GM23338 (cell line): Measurements from ENCODE around the gene PAPPA.

Source experiments
- CREB1 ChIP-seq: fragments of 250-450 bp; sonication (Bioruptor Pico); IDR thresholded peaks from 2 replicates; pipeline ENCODE4 v1.5.0; 2020; ENCODE audit warnings: low read depth, mild to moderate bottlenecking, moderate library complexity
- EZH2 ChIP-seq: fragments of 200-600 bp; sonication (generic); IDR thresholded peaks from one replicate; pipeline ENCODE4 v1.8.0; 2017; ENCODE audit warnings: antibody characterized with exemption, mild to moderate bottlenecking, low read depth; ENCODE audit not compliant: unreplicated experiment
- EZH2phosphoT487 ChIP-seq: fragments of 200-600 bp; sonication (generic); IDR thresholded peaks from one replicate; pipeline ENCODE4 v1.8.1; 2018; ENCODE audit warnings: antibody characterized with exemption; ENCODE audit not compliant: unreplicated experiment
- JUNB ChIP-seq: IDR thresholded peaks from one replicate; pipeline ENCODE4 v1.6.1; 2016; ENCODE audit warnings: antibody characterized with exemption; ENCODE audit not compliant: unreplicated experiment
- NANOG ChIP-seq: IDR thresholded peaks from 2 replicates; pipeline ENCODE4 v1.6.1; 2016; ENCODE audit warnings: antibody characterized with exemption, borderline replicate concordance
- POLR2AphosphoS5 ChIP-seq: IDR thresholded peaks from 2 replicates; pipeline ENCODE4 v1.6.1; 2016; ENCODE audit warnings: antibody characterized with exemption, low read depth
- STAT1 ChIP-seq: IDR thresholded peaks from one replicate; pipeline ENCODE4 v1.6.1; 2016; ENCODE audit warnings: antibody characterized with exemption; ENCODE audit not compliant: unreplicated experiment
- ZNF114 ChIP-seq: fragments of 250-450 bp; sonication (Bioruptor Pico); IDR thresholded peaks from 2 replicates; pipeline ENCODE4 v1.5.0; 2020; ENCODE audit warnings: mild to moderate bottlenecking, moderate library complexity
- ZNF331 ChIP-seq: fragments of 250-450 bp; sonication (Bioruptor Pico); IDR thresholded peaks from 2 replicates; pipeline ENCODE4 v1.5.0; 2020; ENCODE audit warnings: low read depth, mild to moderate bottlenecking, moderate library complexity
- TF ChIP-seq, protein P1 (sequence below), 2 experiments: fragments of 200-600 bp in 1 of 2; sonication (generic) in 1 of 2; conservative IDR thresholded peaks; 2 replicates each; pipeline versions ENCODE4 v1.5.1 to v1.6.1; 2016 to 2017; ENCODE audit warnings: antibody characterized with exemption in 2 of 2, low read depth in 2 of 2, mild to moderate bottlenecking in 2 of 2, moderate library complexity in 1 of 2
- TF ChIP-seq, protein P2 (sequence below): IDR thresholded peaks from one replicate; pipeline ENCODE4 v1.6.1; 2018; ENCODE audit warnings: antibody characterized with exemption; ENCODE audit not compliant: unreplicated experiment
- TF ChIP-seq, protein P3 (sequence below): IDR thresholded peaks from 2 replicates; pipeline ENCODE4 v1.6.1; 2016; ENCODE audit warnings: antibody characterized with exemption
- TF ChIP-seq, protein P4 (sequence below): fragments of 250-450 bp; sonication (Bioruptor Pico); IDR thresholded peaks from 2 replicates; pipeline ENCODE4 v1.5.0; 2020; ENCODE audit warnings: mild to moderate bottlenecking, moderate library complexity

DNA sequence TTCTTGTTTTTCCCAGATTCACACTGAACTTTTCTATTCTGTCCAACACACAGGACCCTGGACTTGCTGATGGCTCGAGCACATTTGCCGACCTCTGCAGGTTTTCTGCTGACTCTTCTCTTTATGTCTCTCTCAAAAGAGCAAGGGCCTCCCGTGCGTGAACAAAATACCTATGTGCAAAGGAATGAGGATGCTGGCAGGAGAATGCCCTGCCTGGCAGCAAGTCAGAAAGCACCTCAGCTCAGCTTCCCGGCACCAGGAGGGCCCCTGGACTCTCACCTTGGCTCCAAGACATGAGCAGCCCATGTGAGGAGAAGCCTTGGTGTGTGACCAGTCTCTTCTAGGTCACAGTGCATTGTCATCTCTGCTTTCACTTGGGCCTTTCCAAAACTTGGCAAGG, 36.1 kb downstream of the PAPPA start:
- TF ChIP-seq, protein P1, sequence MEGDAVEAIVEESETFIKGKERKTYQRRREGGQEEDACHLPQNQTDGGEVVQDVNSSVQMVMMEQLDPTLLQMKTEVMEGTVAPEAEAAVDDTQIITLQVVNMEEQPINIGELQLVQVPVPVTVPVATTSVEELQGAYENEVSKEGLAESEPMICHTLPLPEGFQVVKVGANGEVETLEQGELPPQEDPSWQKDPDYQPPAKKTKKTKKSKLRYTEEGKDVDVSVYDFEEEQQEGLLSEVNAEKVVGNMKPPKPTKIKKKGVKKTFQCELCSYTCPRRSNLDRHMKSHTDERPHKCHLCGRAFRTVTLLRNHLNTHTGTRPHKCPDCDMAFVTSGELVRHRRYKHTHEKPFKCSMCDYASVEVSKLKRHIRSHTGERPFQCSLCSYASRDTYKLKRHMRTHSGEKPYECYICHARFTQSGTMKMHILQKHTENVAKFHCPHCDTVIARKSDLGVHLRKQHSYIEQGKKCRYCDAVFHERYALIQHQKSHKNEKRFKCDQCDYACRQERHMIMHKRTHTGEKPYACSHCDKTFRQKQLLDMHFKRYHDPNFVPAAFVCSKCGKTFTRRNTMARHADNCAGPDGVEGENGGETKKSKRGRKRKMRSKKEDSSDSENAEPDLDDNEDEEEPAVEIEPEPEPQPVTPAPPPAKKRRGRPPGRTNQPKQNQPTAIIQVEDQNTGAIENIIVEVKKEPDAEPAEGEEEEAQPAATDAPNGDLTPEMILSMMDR (conservative IDR thresholded peaks at IDR 0.05; ENCODE audit: low read depth in 2 of 2) = no peak
- TF ChIP-seq, protein P2, sequence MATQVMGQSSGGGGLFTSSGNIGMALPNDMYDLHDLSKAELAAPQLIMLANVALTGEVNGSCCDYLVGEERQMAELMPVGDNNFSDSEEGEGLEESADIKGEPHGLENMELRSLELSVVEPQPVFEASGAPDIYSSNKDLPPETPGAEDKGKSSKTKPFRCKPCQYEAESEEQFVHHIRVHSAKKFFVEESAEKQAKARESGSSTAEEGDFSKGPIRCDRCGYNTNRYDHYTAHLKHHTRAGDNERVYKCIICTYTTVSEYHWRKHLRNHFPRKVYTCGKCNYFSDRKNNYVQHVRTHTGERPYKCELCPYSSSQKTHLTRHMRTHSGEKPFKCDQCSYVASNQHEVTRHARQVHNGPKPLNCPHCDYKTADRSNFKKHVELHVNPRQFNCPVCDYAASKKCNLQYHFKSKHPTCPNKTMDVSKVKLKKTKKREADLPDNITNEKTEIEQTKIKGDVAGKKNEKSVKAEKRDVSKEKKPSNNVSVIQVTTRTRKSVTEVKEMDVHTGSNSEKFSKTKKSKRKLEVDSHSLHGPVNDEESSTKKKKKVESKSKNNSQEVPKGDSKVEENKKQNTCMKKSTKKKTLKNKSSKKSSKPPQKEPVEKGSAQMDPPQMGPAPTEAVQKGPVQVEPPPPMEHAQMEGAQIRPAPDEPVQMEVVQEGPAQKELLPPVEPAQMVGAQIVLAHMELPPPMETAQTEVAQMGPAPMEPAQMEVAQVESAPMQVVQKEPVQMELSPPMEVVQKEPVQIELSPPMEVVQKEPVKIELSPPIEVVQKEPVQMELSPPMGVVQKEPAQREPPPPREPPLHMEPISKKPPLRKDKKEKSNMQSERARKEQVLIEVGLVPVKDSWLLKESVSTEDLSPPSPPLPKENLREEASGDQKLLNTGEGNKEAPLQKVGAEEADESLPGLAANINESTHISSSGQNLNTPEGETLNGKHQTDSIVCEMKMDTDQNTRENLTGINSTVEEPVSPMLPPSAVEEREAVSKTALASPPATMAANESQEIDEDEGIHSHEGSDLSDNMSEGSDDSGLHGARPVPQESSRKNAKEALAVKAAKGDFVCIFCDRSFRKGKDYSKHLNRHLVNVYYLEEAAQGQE = no peak
- TF ChIP-seq ZNF114 (no peak), EZH2 (no peak), POLR2AphosphoS5 (no peak), EZH2phosphoT487 (no peak), STAT1 (no peak), ZNF331 (CRISPR knock-in tag) (no peak), JUNB (no peak), CREB1 (CRISPR knock-in tag) (no peak), NANOG (no peak)
- TF ChIP-seq, protein P3, sequence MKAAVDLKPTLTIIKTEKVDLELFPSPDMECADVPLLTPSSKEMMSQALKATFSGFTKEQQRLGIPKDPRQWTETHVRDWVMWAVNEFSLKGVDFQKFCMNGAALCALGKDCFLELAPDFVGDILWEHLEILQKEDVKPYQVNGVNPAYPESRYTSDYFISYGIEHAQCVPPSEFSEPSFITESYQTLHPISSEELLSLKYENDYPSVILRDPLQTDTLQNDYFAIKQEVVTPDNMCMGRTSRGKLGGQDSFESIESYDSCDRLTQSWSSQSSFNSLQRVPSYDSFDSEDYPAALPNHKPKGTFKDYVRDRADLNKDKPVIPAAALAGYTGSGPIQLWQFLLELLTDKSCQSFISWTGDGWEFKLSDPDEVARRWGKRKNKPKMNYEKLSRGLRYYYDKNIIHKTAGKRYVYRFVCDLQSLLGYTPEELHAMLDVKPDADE = no peak
- TF ChIP-seq, protein P4, sequence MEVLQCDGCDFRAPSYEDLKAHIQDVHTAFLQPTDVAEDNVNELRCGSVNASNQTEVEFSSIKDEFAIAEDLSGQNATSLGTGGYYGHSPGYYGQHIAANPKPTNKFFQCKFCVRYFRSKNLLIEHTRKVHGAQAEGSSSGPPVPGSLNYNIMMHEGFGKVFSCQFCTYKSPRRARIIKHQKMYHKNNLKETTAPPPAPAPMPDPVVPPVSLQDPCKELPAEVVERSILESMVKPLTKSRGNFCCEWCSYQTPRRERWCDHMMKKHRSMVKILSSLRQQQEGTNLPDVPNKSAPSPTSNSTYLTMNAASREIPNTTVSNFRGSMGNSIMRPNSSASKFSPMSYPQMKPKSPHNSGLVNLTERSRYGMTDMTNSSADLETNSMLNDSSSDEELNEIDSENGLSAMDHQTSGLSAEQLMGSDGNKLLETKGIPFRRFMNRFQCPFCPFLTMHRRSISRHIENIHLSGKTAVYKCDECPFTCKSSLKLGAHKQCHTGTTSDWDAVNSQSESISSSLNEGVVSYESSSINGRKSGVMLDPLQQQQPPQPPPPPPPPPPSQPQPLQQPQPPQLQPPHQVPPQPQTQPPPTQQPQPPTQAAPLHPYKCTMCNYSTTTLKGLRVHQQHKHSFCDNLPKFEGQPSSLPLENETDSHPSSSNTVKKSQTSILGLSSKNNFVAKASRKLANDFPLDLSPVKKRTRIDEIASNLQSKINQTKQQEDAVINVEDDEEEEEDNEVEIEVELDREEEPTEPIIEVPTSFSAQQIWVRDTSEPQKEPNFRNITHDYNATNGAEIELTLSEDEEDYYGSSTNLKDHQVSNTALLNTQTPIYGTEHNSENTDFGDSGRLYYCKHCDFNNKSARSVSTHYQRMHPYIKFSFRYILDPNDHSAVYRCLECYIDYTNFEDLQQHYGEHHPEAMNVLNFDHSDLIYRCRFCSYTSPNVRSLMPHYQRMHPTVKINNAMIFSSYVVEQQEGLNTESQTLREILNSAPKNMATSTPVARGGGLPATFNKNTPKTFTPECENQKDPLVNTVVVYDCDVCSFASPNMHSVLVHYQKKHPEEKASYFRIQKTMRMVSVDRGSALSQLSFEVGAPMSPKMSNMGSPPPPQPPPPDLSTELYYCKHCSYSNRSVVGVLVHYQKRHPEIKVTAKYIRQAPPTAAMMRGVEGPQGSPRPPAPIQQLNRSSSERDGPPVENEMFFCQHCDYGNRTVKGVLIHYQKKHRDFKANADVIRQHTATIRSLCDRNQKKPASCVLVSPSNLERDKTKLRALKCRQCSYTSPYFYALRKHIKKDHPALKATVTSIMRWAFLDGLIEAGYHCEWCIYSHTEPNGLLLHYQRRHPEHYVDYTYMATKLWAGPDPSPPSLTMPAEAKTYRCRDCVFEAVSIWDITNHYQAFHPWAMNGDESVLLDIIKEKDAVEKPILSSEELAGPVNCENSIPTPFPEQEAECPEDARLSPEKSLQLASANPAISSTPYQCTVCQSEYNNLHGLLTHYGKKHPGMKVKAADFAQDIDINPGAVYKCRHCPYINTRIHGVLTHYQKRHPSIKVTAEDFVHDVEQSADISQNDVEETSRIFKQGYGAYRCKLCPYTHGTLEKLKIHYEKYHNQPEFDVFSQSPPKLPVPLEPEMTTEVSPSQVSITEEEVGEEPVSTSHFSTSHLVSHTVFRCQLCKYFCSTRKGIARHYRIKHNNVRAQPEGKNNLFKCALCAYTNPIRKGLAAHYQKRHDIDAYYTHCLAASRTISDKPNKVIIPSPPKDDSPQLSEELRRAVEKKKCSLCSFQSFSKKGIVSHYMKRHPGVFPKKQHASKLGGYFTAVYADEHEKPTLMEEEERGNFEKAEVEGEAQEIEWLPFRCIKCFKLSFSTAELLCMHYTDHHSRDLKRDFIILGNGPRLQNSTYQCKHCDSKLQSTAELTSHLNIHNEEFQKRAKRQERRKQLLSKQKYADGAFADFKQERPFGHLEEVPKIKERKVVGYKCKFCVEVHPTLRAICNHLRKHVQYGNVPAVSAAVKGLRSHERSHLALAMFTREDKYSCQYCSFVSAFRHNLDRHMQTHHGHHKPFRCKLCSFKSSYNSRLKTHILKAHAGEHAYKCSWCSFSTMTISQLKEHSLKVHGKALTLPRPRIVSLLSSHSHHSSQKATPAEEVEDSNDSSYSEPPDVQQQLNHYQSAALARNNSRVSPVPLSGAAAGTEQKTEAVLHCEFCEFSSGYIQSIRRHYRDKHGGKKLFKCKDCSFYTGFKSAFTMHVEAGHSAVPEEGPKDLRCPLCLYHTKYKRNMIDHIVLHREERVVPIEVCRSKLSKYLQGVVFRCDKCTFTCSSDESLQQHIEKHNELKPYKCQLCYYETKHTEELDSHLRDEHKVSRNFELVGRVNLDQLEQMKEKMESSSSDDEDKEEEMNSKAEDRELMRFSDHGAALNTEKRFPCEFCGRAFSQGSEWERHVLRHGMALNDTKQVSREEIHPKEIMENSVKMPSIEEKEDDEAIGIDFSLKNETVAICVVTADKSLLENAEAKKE (CRISPR knock-in tag) = no peak
